ENCODE data around the gene ULK2. TPM values are rescaled to one million over a fixed set of nuclear protein-coding genes. Genes with fewer than 3 reads are reported as not detected.

ULK2 gene
- total and polyA plus RNA-seq, 12 donors = 9.5 to 32.0 (median 15.1) TPM

DNA sequence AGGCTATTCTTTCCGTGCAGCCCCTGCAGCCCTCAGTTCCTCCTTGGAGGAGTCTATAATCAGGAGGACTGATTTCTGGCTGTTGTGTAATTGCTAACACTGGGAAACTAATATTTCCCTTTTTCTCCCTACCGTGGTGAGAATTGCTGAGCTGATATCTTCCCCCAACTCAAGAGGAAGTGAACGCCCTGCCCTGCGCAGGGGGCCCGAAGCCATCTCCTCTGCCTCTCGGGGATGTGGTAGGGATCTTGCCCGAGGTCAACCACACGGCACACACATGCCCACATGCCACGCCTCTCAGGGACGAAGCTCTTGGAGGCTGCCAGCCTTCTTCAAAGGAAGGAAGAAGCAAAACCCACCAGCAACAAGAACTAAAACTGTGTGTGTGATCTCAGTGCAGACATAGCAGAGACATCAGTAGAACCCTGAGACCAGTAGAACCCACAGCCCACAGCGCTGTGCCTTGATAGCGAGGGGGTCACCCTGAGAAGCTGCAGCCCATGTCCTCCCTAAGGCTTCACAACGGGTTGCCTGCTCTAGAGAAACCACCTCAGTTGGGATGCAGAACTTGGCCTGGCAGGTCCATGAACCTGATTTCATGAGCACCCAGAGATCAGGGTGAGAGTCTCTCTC is 8.9 kb upstream of the ULK2 start:
- DNase-seq = peak; percentile 34 to 76 (median 54)
- no peak overlapping the region for H3K4me3 ChIP-seq
- no peaks in the 10 kb centered on the region for H3K36me3 ChIP-seq (replicated peaks in 1 of 2)
- intact Hi-C loops (cut with DNase I) = no loop called here
- H3K27me3 ChIP-seq = no peaks in the 10 kb centered on the region
- TF ChIP-seq, protein P1, sequence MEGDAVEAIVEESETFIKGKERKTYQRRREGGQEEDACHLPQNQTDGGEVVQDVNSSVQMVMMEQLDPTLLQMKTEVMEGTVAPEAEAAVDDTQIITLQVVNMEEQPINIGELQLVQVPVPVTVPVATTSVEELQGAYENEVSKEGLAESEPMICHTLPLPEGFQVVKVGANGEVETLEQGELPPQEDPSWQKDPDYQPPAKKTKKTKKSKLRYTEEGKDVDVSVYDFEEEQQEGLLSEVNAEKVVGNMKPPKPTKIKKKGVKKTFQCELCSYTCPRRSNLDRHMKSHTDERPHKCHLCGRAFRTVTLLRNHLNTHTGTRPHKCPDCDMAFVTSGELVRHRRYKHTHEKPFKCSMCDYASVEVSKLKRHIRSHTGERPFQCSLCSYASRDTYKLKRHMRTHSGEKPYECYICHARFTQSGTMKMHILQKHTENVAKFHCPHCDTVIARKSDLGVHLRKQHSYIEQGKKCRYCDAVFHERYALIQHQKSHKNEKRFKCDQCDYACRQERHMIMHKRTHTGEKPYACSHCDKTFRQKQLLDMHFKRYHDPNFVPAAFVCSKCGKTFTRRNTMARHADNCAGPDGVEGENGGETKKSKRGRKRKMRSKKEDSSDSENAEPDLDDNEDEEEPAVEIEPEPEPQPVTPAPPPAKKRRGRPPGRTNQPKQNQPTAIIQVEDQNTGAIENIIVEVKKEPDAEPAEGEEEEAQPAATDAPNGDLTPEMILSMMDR (IDR thresholded peaks at IDR 0.05) = no peak
- TF ChIP-seq POLR2A (IDR thresholded peaks at IDR 0.05) = no peak
- 52 to 66% (median 60%) methylated on average over 3 to 13 of the region's 13 CpGs for WGBS, 4 donors
- H3K27ac ChIP-seq = no peak overlapping the region
- H3K4me1 ChIP-seq (replicated peaks in 1 of 2) = no peaks in the 10 kb centered on the region
- no peaks in the 10 kb centered on the region for H3K9me3 ChIP-seq (replicated peaks in 1 of 3)

DNA sequence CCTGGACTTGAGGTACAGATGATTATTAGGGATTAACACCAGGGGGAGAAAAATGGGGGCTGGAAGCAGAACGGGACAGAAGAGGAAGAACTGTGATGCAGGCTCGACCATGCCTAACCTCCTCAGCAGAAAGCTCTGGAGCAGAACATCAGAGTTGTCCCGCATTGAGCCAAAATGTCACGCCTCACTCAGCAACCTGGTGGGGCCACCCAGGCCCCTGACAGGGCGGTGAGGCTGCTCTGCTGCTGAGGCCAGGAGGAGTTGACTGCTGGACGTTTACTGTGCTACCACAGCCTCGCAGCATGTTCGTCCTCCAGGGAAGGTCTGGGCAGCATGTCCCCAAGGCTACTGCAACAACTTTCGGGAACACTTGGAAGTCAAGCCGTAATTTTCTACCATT is 6.5 kb upstream of the ULK2 start:
- peak in 1 of 7 donors; percentile 23 for DNase-seq
- H3K9me3 ChIP-seq (replicated peaks in 1 of 3) = no peaks in the 10 kb centered on the region
- intact Hi-C loops (cut with DNase I) = no loop called here
- H3K4me3 ChIP-seq = no peak overlapping the region
- TF ChIP-seq, protein P1 (IDR thresholded peaks at IDR 0.05) = no peak
- no peak for TF ChIP-seq POLR2A (IDR thresholded peaks at IDR 0.05)
- H3K36me3 ChIP-seq (replicated peaks in 1 of 2) = no peaks in the 10 kb centered on the region
- 69 to 82% (median 79%) methylated on average over 8 to 10 of the region's 10 CpGs for whole genome bisulfite sequencing, 4 donors
- H3K27me3 ChIP-seq = no peaks in the 10 kb centered on the region
- H3K4me1 ChIP-seq (replicated peaks in 1 of 2) = no peaks in the 10 kb centered on the region
- H3K27ac ChIP-seq = no peak overlapping the region

DNA sequence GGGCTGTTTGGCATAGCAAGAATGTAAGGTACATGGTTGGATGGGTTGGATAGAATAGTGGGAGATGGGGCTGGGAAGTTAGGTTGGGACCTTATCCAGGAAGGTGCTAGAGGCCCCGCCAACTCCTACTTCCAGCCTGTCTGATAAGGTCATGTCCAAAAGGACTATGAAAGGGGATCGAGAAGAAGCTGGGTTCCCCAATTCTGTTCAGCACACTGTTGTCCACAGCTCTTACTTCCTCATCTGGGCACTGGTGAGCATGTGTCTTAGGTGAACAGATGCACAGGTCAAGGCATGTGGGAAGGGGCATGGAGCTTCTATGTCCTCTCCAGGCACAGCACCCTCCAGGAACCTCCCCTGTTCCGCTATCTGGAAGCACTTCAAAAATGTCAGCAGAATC is 5.6 kb upstream of the ULK2 start:
- intact Hi-C loops (cut with DNase I) = no loop called here
- 83 to 90% (median 86%) methylated on average over 3 of the region's 3 CpGs for WGBS, 4 donors

DNA sequence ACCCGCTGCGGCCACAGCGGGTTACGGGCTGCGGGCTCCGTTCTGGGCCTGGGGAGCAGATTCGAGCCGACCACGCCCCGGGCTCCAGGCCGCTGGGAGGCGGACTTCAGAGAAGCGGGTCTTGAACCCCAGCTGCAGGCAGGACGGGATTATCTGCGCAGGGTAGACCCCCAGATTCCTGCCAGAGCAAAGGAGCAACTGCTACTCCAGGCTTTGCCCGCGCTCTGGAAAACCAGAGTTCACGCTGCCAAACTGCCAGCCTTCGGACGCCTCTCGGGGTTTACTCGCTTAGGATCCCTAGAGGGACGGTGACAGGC is 301 bp upstream of the ULK2 start:
- TF ChIP-seq, protein P1 (IDR thresholded peaks at IDR 0.05) = peak in 1 of 6 experiments; percentile 10
- no peak for TF ChIP-seq POLR2A (IDR thresholded peaks at IDR 0.05)
- H3K4me1 ChIP-seq (replicated peaks in 1 of 2) = peaks cover 0 to 26% of the 10 kb centered on the region in 2 donors
- H3K36me3 ChIP-seq (replicated peaks in 1 of 2) = no peaks in the 10 kb centered on the region
- H3K27ac ChIP-seq = peak overlapping the region in 3 of 5 donors; percentile 86 to 89 (median 87)
- peak overlapping the region; percentile 33 to 72 (median 58) for H3K4me3 ChIP-seq
- intact Hi-C loops (cut with DNase I) = no loop called here
- H3K9me3 ChIP-seq (replicated peaks in 1 of 3) = no peaks in the 10 kb centered on the region
- no peaks in the 10 kb centered on the region for H3K27me3 ChIP-seq
- WGBS, 4 donors = 26 to 100% (median 53%) methylated on average over 1 to 23 of the region's 23 CpGs
- DNase-seq = peak in 2 of 7 donors; percentile 19 to 44

More for the DNA sequence above, 5.6 kb upstream of the ULK2 start:
- Histone ChIP-seq H3K27ac (no peak overlapping the region), H3K27me3 (no peaks in the 10 kb centered on the region), H3K4me3 (no peak overlapping the region), H3K4me1 (replicated peaks in 1 of 2) (peaks cover 0 to 3% of the 10 kb centered on the region in 2 donors), H3K36me3 (replicated peaks in 1 of 2) (no peaks in the 10 kb centered on the region), H3K9me3 (replicated peaks in 1 of 3) (no peaks in the 10 kb centered on the region)
- DNase-seq = peak in 1 of 7 donors; percentile 41
- no peak for TF ChIP-seq POLR2A (IDR thresholded peaks at IDR 0.05)
- TF ChIP-seq, protein P1 (IDR thresholded peaks at IDR 0.05) = no peak

Measured in adrenal gland (tissue), 12 donors.